ENCODE data around the gene PARS2. TPM values are rescaled to one million over a fixed set of nuclear protein-coding genes. Genes with fewer than 3 reads are reported as not detected.

PARS2 gene
- total RNA-seq, 4 donors from 2014 or later: 1.4 to 4.6 (median 2.0) TPM

DNA sequence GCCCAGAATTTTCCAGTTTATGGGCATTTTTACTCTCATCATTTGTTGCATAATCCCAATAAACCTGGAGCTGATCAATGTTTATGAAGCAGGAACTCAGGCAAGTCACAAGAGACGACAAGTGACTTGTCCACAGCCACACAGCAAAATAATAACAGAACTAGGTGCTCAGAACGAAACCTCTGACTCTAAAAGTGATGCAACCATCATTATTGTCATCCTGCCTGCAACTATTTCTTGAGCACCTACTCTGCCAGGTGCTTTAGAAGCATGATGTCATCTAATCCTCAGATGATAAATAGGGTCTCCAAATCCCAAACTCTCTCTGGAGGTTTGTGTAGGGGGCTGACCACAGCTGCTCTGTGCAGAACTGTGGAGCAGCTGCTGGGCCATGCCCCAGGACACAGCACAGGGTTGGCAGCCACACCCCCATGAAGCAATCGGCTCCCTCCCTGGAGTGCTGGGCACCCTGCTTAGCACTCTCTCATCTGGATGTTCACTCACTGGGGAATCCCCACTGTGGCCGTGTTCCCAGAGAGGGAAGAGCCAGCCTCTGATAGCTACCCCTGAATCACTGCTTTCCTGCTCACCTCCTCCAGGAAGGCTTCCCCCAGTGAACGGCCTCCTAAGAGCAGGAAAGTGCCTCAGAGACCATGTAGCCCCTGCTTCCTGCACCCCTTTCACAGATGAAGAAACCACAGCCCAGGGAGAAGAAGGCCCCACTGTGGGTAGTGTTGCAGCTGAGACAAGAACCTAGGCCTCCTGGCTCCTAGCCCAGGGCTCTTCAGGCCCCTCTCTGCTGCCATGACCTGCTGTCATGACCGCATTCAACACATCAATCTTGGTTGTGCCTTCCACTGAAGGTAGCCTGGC lies 34.7 kb upstream of the PARS2 start:
- ATAC-seq (ENCODE audit: low FRiP score) (no peak), DNase-seq (ENCODE audit: low spot score) (no peak)
- no peak for TF ChIP-seq CTCF (IDR thresholded peaks at IDR 0.05)

GRCh38 chr1:54798206-54798605 lies 33.9 kb upstream of the PARS2 start:
- no peak for DNase-seq (ENCODE audit: low spot score)
- no peak for TF ChIP-seq CTCF (IDR thresholded peaks at IDR 0.05)
- ATAC-seq (ENCODE audit: low FRiP score): no peak

DNA sequence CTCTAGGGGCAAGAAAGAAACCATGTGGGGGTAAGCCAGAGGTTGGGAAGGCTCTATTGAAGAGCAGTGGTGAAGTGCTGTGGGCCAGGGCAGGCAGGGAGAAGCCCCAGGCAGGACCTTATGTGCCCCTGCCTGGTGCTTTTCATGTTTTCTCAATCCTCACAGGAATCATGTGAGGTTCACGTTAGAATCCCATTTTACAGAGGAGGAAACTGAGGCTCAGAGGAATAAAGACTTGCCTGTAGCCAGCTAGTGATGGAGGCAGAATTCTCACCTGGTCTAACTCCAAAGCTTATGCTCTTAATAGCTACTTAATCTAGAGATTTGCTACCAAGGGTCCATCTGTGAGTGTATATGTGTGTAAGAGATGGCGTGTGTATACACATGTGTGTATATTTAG lies 32.6 kb upstream of the PARS2 start:
- no peak for TF ChIP-seq CTCF (IDR thresholded peaks at IDR 0.05)
- no peak for DNase-seq (ENCODE audit: low spot score)
- ATAC-seq (ENCODE audit: low FRiP score): no peak

- no peak for DNase-seq (ENCODE audit: low spot score)
- no peak for ATAC-seq (ENCODE audit: low FRiP score)
These were observed 31.6 kb upstream of the PARS2 start for GRCh38 chr1:54795841-54796468.

DNA sequence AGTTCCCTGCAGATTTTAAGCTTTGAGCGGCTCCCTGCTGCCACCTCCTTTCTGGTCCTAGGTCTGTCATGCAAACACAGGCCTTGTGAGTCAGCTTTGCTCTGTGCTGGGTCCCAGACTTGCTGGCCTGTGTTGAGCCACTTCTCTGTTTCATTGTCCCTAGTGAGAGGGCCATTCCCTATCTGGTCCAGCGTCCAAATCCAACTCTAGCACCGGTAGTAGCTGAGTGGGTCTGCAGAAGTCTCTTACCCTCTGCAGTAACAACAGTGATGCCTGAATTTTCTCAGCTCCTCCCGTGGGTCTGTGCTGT lies 31.0 kb upstream of the PARS2 start:
- TF ChIP-seq CTCF (IDR thresholded peaks at IDR 0.05): no peak
- ATAC-seq (ENCODE audit: low FRiP score): no peak

More at GRCh38 chr1:54795841-54796468, 31.6 kb upstream of the PARS2 start:
- TF ChIP-seq CTCF (IDR thresholded peaks at IDR 0.05): no peak

DNA sequence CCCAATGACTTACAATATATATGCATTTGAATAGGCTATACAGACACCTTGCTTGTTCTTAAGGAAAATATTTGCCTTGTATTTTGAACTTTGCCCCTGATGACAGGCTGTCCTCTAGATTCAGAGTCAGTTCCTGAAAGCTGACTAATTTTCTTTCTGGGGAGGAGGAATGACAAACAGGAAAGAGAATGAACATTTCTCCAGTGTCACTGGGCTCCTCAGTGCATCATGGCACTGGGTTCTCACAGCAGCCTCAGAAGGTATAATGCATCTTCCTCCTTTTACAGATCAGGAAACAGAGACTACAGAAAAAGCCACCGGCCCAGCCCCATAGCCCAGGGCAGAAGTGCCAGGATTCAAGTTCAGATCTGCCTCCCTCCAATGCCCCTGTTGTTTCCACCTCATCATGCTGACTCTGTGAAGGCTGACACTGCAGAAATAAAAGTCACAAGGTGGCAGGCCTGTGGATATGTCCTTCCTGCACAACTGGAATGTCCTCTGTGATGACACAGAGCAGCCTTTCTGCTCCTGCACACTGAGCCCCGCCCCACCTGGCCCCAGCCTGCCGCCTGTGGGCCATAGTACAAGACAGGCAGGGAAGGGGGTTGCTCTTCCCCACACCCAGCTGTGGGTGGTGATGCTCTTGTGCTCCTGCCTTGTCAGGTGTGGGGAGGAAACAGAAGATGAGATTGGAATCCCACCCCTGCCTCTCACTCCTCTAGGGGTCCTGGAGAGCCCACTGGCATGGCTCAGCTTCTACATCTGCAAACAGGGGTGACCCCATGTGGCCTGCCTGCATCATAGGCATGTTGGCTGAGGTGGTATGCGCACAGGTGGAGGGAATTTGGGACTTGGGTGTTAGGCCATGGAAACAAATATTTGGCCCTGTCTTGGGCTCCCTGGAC lies 30.4 kb upstream of the PARS2 start:
- no peak for DNase-seq (ENCODE audit: low spot score)
- no peak for ATAC-seq (ENCODE audit: low FRiP score)

More for the DNA sequence above, 31.0 kb upstream of the PARS2 start:
- no peak for DNase-seq (ENCODE audit: low spot score)

More for the DNA sequence above, 30.4 kb upstream of the PARS2 start:
- TF ChIP-seq CTCF (IDR thresholded peaks at IDR 0.05): no peak
